ENCODE measurements around the gene SEPTIN2.

DNA sequence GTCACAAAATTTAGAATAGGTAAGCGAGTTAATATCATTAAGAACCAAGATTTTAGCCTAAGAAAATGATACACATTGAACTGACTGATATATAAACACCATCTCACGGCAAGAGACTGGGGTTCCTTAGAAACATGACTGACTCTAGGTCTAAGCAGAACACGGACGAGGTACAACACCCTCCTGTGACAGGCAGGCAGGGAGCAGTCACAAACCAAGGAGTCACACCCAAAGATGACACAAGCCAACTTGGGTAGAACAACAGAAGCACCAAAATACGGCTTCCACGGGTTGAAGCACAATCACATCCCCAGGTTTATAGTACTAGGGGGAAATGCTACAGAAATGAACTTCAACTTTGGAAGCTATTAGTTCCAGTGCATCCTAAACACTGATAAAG is 24.6 kb upstream of the SEPTIN2 start:
- TF ChIP-seq, protein P1, sequence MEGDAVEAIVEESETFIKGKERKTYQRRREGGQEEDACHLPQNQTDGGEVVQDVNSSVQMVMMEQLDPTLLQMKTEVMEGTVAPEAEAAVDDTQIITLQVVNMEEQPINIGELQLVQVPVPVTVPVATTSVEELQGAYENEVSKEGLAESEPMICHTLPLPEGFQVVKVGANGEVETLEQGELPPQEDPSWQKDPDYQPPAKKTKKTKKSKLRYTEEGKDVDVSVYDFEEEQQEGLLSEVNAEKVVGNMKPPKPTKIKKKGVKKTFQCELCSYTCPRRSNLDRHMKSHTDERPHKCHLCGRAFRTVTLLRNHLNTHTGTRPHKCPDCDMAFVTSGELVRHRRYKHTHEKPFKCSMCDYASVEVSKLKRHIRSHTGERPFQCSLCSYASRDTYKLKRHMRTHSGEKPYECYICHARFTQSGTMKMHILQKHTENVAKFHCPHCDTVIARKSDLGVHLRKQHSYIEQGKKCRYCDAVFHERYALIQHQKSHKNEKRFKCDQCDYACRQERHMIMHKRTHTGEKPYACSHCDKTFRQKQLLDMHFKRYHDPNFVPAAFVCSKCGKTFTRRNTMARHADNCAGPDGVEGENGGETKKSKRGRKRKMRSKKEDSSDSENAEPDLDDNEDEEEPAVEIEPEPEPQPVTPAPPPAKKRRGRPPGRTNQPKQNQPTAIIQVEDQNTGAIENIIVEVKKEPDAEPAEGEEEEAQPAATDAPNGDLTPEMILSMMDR (optimal IDR thresholded peaks at IDR 0.05 in 1 of 3, IDR thresholded peaks at IDR 0.05 in 1 of 3, conservative IDR thresholded peaks at IDR 0.05 in 1 of 3; ENCODE audit: extremely low read depth in 1 of 3, insufficient read depth in 2 of 3, low read length in 3 of 3), result no peak
- TF ChIP-seq EZH2 (IDR thresholded peaks at IDR 0.05; ENCODE audit: low read length), result no peak
